Activated T-helper 17 cell treated with anti-CD3 and anti-CD28 coated beads, Interleukin-2, amount 50 U/mL, for 72 hours (primary cell): ENCODE measurements around the gene UCHL3. TPM values are rescaled to one million over a fixed set of nuclear protein-coding genes. Genes with fewer than 3 reads are reported as not detected.

Experiments used
- ATAC-seq: fragments of 150-1000 bp; cut with Tn5 transposase; replicated peaks from 2 replicates; pipeline ENCODE4 v1.10.0; 2021; ENCODE audit warnings: mild to moderate bottlenecking, moderate library complexity
- H3K27ac Mint-ChIP-seq: one replicate; pipeline ENCODE4 v1.8.0; 2022; ENCODE audit warnings: mixed read lengths
- H3K27me3 Mint-ChIP-seq: one replicate; pipeline ENCODE4 v1.8.0; 2022; ENCODE audit warnings: mixed read lengths
- H3K36me3 Mint-ChIP-seq: one replicate; pipeline ENCODE4 v1.8.0; 2022; ENCODE audit warnings: low read depth, mild to moderate bottlenecking, mixed read lengths
- H3K4me1 Mint-ChIP-seq: one replicate; pipeline ENCODE4 v1.8.0; 2022; ENCODE audit warnings: mixed read lengths
- H3K4me3 Mint-ChIP-seq: one replicate; pipeline ENCODE4 v1.8.0; 2022; ENCODE audit warnings: mild to moderate bottlenecking, mixed read lengths
- H3K9me3 Mint-ChIP-seq: one replicate; pipeline ENCODE4 v1.8.0; 2022; ENCODE audit warnings: mixed read lengths
- total RNA-seq, 2 donors: library from RNA; stranded (reverse); gene quantifications; one replicate each; pipeline ENCODE4 v1.2.3, GENCODE V29; 2022

The UCHL3 gene
- total RNA-seq, result 10 to 100 TPM; 31.4 to 61.2 TPM

DNA sequence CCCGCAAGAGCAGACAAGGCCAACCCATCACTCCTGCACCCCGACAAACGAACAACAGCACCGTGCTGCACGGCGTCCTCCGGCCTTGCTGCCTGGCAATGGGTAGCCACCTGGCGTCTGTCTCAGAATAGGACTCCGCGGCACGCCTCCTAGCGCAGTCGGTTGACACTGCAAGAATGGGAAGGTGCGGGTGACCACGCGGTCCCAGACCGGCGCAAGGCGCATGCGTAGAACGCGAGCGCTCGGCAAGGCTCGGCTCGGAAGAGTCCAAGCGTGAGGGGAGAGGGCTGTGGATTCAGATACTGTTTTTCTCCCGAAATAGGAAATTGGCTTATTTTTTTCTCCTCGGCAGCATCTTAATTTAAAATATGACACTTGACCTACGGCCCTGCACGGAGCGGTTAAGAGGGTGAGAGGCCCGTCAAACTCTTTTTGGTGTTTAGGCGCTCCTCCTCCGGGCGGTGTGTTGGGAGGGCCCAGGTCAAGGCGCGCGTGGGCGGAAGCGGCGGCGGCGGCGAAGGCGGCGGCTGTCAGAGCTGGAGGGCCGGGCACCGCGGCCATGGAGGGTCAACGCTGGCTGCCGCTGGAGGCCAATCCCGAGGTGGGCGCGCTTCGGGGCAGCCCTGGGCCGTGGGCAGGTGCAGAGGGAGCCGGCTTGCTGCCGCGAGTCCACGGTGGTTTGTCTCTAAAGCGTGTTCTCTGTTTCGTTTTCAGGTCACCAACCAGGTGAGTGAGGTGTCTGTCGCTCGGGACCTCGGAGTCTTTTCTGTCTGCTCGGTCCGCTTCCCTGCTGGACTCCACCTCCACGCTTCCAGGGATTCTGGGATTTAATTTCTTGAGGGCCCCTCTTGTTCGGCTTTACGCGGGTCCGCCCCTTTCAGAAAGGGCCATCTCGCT, at the start of gene UCHL3:
UCHL3 (plus strand) TSS at position 530 of the 897 bp plus-strand sequence; CDS start at position 560, 30 bp downstream.
- ATAC-seq, result peak; percentile 94
- peak within 1 kb of the TSS; percentile 92 for H3K4me3 Mint-ChIP-seq

DNA sequence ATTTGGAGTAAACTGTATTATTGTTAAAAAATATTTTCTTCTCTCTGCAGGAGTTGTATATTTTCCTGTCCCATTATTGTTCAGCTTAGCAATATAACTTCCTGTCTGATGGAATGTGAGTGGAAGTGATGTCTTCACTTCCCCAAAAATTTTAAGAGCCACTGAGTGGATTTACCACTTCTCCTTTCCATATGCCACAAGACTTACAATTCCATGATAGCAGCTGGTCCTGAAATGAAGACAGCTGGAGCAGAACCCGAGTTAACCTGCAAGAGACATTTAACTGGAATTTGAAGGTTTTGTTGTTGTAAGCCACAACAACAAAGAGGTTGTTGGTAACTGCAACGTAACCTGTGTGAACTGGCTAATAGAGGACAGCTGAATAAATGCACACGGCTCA, 44.3 kb upstream of the UCHL3 start:
- Mint-ChIP-seq H3K4me1 (no peaks in the 10 kb centered on the region), H3K4me3 (no peak overlapping the region), H3K27ac (no peak overlapping the region), H3K9me3 (no peaks in the 10 kb centered on the region), H3K36me3 (no peaks in the 10 kb centered on the region), H3K27me3 (no peaks in the 10 kb centered on the region)
- no peak for ATAC-seq

More for the DNA sequence above, at the start of gene UCHL3:
- H3K36me3 Mint-ChIP-seq, result peaks cover 30% of the 10 kb centered on the region
- H3K27me3 Mint-ChIP-seq, result no peaks in the 10 kb centered on the region
- no peaks in the 10 kb centered on the region for H3K9me3 Mint-ChIP-seq
- H3K27ac Mint-ChIP-seq, result peak within 1 kb of the TSS; percentile 96
- H3K4me1 Mint-ChIP-seq, result peaks cover 31% of the 10 kb centered on the region

DNA sequence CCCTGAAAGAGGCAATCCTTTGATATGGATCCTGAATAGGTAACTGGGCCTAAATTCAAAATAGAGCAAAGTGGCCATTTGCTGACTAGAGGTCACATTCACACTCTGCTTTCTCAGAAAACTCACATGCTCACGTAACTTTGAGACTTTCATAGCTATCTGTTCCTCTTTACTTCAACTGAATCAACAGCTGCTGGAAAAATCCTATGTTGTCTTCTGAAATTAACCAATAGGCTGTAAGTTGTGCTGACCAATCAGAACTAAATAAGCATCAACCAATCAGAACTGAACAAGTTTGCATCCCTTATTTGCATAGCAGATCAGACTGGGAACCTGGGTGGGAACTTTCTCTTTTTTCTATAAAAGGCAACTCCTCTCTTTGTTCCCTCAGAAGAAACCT, 43.6 kb upstream of the UCHL3 start:
- no peak for ATAC-seq
- Mint-ChIP-seq H3K4me1 (no peaks in the 10 kb centered on the region), H3K36me3 (no peaks in the 10 kb centered on the region), H3K4me3 (no peak overlapping the region), H3K9me3 (no peaks in the 10 kb centered on the region), H3K27me3 (no peaks in the 10 kb centered on the region), H3K27ac (no peak overlapping the region)

DNA sequence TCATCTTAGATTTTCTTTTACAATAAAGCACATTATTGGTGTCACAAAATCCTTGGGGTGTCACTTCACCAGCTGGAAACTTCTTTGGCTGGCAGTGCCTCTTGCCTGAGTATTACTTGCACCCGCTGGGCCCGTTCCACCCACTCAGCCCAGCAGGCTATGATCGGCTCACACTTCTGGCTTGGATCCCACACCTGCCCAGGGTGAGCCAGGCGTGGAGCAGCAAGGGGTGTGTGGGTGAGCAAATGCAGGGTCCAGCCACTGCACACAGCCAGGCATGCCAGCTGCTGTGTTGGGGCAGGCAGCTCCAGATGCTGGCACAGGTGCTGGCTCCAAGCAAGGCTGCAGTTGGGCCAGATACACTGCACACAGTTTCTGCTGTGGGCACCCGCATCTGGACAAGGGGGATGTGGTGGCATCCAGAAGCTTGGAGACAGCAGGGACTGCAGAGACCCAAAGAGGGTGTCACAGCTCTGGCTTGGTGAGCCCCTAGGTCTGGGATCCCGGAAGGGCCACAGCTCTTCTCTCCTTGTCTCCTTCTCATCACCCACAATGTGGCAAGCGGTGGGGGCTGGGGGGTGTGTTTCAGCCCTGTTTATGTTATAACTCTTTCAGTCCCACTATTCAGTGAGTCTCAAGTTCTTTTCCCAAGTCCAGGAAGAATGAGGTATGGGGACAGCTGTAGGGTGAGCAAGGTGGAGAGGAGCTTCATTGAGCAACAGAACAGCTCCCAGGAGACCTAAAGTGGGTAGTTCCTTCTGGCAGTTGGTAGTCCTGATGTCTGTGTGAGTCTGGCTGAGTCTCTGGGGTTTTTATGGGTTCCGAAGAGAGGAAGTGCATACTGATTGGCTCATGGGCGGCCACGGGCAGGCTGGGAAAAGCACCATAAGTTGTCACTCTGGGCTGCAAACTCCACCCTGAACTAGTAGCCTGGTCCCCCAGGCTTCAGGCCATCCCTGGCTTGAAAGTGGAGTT, 42.3 kb upstream of the UCHL3 start:
- H3K4me3 Mint-ChIP-seq, result no peak overlapping the region
- H3K9me3 Mint-ChIP-seq, result no peaks in the 10 kb centered on the region
- no peak for ATAC-seq
- H3K27ac Mint-ChIP-seq, result no peak overlapping the region
- no peaks in the 10 kb centered on the region for H3K4me1 Mint-ChIP-seq
- no peaks in the 10 kb centered on the region for H3K27me3 Mint-ChIP-seq
- H3K36me3 Mint-ChIP-seq, result no peaks in the 10 kb centered on the region

DNA sequence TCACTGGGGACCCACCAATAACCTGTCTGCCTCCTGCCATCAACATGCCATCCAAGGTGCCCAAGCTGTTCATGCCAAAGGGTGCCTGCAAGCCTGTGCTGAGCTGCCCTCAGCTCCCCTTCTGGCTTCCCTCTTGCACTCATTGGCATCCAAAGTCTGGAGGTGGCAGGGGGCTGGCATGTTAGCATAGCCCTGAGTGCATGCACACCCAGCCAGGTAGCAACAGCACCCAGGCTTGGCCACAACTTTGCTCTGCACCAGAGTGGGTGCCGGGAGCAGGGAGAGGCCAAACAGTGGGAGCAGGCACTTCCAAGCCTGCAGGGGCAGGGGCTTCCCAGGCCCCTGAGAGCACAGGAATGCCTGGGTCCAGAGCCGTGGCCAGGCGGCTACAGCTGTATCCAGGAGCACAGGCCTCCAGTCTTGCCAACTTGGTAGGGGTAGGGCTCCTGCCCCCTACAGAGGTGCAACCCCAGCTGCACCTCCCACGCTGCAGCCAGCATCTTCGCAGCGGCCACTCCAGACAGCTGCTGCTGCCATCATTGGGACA, 41.5 kb upstream of the UCHL3 start:
- Mint-ChIP-seq H3K27ac (no peak overlapping the region), H3K27me3 (peaks cover 2% of the 10 kb centered on the region), H3K9me3 (no peaks in the 10 kb centered on the region), H3K4me1 (no peaks in the 10 kb centered on the region), H3K36me3 (no peaks in the 10 kb centered on the region), H3K4me3 (no peak overlapping the region)
- no peak for ATAC-seq

DNA sequence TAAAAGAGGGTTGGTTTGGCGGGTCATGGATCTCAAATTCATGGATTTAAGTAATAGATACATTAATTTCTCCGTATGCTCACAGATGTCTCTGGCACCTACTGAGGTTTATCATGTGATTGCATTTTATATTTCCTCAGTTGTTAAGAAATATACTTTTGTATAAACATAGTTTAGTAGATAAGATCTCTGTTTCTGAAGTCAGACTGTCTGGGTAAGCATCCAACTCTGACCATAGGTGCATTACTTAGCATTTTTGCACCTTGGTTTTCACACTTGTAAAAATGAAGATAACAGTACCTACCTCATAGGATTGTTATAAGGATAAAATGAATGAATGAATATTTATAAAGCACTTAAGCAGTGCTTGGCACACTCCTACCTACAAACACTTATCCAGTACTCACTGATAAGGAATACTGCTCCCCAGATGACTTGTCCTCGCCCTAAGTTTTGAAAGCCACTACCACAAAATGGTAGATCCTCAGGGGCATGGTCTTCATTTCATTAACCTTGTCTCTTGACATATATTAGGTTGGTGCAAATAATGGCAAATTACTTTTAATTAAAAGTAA, 38.5 kb upstream of the UCHL3 start:
- peaks cover 3% of the 10 kb centered on the region for H3K9me3 Mint-ChIP-seq
- H3K4me3 Mint-ChIP-seq, result no peak overlapping the region
- H3K36me3 Mint-ChIP-seq, result no peaks in the 10 kb centered on the region
- no peak for ATAC-seq
- peaks cover 12% of the 10 kb centered on the region for H3K27me3 Mint-ChIP-seq
- H3K4me1 Mint-ChIP-seq, result no peaks in the 10 kb centered on the region
- H3K27ac Mint-ChIP-seq, result no peak overlapping the region

DNA sequence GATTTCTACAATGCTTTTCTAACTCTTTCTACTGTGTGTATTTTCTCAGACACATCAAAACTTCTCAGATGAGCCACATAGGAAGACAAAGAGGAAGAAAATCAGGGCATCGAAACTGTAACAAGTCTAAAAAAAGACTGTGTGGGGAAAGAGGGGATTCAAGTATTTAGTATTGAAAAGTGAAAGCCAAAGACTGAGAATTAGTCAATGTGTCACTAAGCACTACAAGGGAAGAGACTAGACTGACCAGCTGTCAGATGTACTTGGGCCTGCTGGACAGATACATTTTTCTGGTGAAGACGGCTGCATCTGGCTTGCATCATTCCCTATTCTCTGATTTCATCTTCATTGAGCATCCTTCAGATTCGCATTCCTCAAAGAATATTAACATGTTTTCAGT, 37.3 kb upstream of the UCHL3 start:
- Mint-ChIP-seq H3K4me1 (no peaks in the 10 kb centered on the region), H3K4me3 (no peak overlapping the region), H3K27me3 (peaks cover 15% of the 10 kb centered on the region), H3K9me3 (peaks cover 3% of the 10 kb centered on the region), H3K36me3 (no peaks in the 10 kb centered on the region), H3K27ac (no peak overlapping the region)
- ATAC-seq, result no peak

DNA sequence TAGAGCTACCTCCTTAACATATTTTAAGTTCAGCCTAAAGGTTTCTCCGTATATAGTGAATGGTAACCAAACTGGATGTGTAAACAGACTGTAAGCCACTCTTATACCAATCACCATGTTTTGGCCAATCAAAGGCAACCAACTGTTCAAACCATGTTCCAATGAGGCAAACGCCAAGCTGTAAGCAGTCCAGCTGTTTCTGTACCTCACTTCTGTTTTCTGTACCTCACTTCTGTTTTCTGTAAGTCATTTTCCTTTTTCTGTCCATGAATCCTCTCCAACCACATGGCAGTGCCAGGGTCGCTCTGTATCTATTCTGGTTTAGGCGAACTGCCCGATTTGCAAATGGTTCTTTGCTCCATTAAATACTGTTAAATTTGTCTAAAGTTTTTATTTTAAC, 36.3 kb upstream of the UCHL3 start:
- Mint-ChIP-seq H3K4me3 (no peak overlapping the region), H3K27ac (no peak overlapping the region), H3K4me1 (no peaks in the 10 kb centered on the region), H3K27me3 (peaks cover 15% of the 10 kb centered on the region), H3K36me3 (no peaks in the 10 kb centered on the region), H3K9me3 (peaks cover 3% of the 10 kb centered on the region)
- ATAC-seq, result no peak

DNA sequence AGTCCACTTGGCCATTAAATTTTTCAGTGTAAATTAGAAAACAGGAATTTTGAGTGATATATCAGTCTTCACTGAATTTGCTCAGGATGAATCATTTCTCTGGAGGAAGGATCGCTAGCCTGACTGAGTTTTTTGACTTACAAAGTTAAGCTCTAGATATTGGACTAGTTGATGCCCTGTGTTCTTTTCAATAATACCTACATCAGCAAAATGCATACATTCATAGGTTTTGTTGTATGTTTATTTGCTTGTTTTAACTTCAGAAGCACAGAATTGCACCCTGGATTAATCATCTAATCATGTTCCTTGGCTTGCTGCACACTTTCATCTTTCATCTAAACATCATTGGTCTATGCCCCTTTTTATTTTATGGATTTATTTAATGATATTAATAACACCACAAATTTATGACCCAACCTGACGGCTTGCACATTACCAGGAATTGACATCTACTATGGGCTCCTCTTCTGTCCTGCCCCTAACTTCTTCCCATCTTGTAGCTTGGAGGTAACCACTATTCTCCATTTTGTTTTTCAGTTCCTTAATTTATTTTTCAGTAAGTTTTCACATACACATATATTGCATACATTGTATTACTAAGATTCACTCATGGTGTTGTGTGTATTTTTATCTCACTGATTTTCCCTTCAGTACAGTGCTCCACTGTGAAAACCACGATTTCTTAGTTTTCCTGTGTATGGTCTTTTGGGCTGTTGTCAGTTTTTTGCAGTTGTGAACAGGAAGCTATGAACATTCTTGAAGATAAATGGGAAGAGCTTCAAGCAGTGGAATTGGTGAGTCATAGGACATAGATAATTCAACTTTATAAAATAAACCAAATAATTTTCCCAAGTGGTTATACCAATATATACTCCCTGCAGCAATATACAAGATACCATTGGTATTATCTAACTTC, 35.3 kb upstream of the UCHL3 start:
- no peaks in the 10 kb centered on the region for H3K4me1 Mint-ChIP-seq
- no peaks in the 10 kb centered on the region for H3K36me3 Mint-ChIP-seq
- ATAC-seq, result no peak
- H3K9me3 Mint-ChIP-seq, result peaks cover 3% of the 10 kb centered on the region
- no peak overlapping the region for H3K27ac Mint-ChIP-seq
- no peak overlapping the region for H3K4me3 Mint-ChIP-seq
- H3K27me3 Mint-ChIP-seq, result peaks cover 15% of the 10 kb centered on the region

DNA sequence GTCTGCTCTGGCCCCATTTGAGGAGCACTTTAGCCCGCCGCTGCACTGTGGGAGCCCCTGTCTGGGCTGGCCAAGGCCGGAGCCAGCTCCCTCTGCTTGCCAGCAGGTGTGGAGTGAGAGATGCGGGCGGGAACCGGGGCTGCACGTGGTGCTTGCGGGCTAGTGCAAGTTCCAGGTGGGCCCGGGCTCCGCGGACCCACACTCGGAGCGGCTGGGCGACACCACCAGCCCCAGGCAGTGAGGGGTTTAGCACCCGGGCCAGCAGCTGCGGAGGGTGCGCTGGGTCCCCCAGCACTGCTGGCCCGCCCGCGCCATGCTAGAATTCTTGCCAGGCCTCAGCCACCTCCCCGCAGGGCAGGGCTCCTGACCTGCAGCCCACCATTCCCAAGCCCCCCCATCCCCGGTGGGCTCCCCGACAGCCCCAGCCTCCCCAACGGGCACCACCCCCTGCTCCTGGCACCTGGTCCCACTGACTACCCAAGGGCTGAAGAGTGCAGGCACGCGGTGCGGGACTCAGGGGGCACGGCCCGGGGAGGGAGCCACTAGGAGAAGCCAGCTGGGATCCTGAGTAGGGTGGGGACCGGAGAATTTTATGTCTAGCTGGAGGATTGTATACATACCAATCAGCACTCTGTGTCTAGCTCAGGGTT, 31.0 kb upstream of the UCHL3 start:
- Mint-ChIP-seq H3K27ac (no peak overlapping the region), H3K27me3 (peaks cover 9% of the 10 kb centered on the region), H3K9me3 (peaks cover 8% of the 10 kb centered on the region), H3K4me1 (no peaks in the 10 kb centered on the region), H3K36me3 (no peaks in the 10 kb centered on the region), H3K4me3 (no peak overlapping the region)
- ATAC-seq, result no peak

DNA sequence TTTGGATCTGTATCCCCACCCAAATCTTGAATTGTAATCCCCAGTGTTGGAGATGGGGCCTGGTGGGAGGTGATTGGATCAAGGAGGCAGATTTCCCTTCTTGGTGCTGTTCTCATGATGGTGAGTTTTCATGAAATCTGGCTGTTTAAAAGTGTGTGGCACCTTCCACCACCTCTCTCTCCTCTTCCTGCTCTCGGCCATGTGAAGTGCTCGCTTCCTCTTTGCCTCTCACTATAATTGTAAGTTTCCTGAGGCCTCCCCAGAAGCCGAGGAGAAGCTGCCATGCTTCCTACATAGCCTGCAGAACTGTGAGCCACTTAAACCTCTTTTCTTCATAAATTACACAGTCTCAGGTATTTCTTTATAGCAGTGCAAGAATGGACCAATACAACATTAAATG, 27.6 kb upstream of the UCHL3 start:
- no peaks in the 10 kb centered on the region for H3K27me3 Mint-ChIP-seq
- H3K27ac Mint-ChIP-seq, result no peak overlapping the region
- peaks cover 5% of the 10 kb centered on the region for H3K9me3 Mint-ChIP-seq

DNA sequence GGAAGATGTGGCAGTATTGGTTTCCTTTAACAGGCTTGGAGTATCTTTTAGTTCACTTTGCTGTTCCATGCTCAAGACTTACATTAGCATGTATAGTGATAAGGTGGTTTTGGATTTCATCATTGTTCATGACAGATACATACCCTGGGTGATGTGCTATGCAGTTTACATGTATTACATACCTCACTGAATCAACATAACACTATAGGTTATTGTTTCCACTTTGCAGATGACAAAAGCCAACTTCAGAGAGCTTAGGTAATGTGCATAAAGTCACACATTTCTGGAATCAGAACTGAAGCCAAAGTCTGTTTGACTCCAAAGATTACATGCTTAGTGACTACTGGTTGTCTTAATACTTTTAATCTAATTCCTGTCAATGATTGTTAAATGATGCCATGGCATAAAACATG, 19.0 kb upstream of the UCHL3 start:
- H3K4me1 Mint-ChIP-seq, result peaks cover 21% of the 10 kb centered on the region
- no peak overlapping the region for H3K4me3 Mint-ChIP-seq
- H3K27ac Mint-ChIP-seq, result no peak overlapping the region
- no peaks in the 10 kb centered on the region for H3K27me3 Mint-ChIP-seq
- no peaks in the 10 kb centered on the region for H3K9me3 Mint-ChIP-seq
- H3K36me3 Mint-ChIP-seq, result peaks cover 84% of the 10 kb centered on the region
- ATAC-seq, result peak; percentile 78

More for the DNA sequence above, 27.6 kb upstream of the UCHL3 start:
- H3K4me1 Mint-ChIP-seq, result no peaks in the 10 kb centered on the region
- no peak for ATAC-seq
- H3K36me3 Mint-ChIP-seq, result peaks cover 19% of the 10 kb centered on the region
- H3K4me3 Mint-ChIP-seq, result no peak overlapping the region

DNA sequence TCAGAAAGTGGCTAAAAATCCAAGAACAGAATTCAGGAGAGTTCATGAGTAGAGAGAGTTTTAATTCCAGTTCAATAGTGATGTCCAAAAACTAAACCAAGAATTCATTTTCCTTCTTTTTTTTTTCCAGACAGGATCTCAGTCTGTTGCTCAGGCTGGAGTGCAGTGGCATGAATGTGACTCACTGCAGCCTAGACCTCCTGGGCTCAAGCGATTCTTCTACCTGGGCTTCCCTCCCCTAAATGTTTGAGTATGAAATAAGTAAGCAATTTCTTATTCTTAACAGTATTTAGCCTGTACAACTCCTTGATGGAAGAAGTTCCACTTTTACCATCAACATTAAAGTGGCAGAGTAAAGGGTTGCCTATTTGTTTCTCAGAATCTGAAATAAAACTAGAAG, 15.7 kb upstream of the UCHL3 start:
- no peaks in the 10 kb centered on the region for H3K9me3 Mint-ChIP-seq
- no peaks in the 10 kb centered on the region for H3K27me3 Mint-ChIP-seq
- no peak overlapping the region for H3K27ac Mint-ChIP-seq
- peaks cover 27% of the 10 kb centered on the region for H3K4me1 Mint-ChIP-seq
- no peak overlapping the region for H3K4me3 Mint-ChIP-seq
- ATAC-seq, result no peak
- H3K36me3 Mint-ChIP-seq, result peaks cover 68% of the 10 kb centered on the region
